ENCODE data around the gene BLTP3B.
"Not testable (repeated sequence)": the region's sequence is repeated elsewhere in the genome, so short reads cannot be mapped to it uniquely, and the experiment has no call there.

The BLTP3B gene, protein sequence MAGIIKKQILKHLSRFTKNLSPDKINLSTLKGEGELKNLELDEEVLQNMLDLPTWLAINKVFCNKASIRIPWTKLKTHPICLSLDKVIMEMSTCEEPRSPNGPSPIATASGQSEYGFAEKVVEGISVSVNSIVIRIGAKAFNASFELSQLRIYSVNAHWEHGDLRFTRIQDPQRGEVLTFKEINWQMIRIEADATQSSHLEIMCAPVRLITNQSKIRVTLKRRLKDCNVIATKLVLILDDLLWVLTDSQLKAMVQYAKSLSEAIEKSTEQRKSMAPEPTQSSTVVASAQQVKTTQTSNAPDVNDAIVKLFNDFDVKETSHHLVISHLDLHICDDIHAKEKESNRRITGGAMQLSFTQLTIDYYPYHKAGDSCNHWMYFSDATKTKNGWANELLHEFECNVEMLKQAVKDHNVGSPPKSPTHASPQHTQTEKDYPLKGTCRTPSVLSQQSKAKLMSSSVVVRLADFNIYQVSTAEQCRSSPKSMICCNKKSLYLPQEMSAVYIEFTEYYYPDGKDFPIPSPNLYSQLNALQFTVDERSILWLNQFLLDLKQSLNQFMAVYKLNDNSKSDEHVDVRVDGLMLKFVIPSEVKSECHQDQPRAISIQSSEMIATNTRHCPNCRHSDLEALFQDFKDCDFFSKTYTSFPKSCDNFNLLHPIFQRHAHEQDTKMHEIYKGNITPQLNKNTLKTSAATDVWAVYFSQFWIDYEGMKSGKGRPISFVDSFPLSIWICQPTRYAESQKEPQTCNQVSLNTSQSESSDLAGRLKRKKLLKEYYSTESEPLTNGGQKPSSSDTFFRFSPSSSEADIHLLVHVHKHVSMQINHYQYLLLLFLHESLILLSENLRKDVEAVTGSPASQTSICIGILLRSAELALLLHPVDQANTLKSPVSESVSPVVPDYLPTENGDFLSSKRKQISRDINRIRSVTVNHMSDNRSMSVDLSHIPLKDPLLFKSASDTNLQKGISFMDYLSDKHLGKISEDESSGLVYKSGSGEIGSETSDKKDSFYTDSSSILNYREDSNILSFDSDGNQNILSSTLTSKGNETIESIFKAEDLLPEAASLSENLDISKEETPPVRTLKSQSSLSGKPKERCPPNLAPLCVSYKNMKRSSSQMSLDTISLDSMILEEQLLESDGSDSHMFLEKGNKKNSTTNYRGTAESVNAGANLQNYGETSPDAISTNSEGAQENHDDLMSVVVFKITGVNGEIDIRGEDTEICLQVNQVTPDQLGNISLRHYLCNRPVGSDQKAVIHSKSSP (N-terminal part only)

DNA sequence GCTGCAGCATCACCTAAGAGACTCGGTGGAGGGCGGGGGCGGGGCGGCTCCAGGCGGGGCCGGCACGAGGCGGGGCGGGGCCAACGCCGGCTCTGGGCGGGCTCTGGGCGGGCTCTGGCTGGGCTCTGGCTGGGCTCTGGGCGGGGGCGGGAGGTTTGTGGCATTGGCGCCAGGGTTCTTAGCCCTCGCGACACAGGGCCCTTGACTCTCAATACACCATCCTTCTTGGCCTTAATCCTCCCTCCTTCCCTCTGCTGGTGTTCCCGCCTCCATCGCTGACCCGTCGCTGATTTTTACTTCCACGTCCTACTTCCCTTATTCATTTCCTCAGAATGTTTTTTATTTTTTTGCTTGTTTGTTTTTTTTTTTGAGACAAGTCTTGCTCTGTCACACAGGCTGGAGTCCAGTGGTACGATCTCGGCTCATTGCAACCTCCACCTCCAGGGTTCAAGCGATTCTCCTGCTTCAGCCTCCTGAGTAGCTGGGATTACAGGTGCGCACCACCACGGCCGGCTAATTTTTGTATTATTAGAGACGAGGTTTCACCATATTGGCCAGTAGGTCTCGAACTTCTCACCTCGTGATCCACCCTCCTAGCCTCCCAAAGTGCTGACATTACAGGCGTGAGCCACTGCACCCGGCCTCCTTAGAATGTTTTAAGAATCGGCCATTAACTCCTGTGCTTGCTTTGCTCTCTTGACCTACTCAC, at the start of gene BLTP3B:
TSS of gene BLTP3B (minus strand) at position 24 of the 709 bp plus-strand sequence. CDS start 239 bp downstream, outside the sequence.
- TF ChIP-seq, protein P1, sequence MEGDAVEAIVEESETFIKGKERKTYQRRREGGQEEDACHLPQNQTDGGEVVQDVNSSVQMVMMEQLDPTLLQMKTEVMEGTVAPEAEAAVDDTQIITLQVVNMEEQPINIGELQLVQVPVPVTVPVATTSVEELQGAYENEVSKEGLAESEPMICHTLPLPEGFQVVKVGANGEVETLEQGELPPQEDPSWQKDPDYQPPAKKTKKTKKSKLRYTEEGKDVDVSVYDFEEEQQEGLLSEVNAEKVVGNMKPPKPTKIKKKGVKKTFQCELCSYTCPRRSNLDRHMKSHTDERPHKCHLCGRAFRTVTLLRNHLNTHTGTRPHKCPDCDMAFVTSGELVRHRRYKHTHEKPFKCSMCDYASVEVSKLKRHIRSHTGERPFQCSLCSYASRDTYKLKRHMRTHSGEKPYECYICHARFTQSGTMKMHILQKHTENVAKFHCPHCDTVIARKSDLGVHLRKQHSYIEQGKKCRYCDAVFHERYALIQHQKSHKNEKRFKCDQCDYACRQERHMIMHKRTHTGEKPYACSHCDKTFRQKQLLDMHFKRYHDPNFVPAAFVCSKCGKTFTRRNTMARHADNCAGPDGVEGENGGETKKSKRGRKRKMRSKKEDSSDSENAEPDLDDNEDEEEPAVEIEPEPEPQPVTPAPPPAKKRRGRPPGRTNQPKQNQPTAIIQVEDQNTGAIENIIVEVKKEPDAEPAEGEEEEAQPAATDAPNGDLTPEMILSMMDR (IDR thresholded peaks at IDR 0.05; ENCODE audit: insufficient read depth, missing control alignments) = no peak

DNA sequence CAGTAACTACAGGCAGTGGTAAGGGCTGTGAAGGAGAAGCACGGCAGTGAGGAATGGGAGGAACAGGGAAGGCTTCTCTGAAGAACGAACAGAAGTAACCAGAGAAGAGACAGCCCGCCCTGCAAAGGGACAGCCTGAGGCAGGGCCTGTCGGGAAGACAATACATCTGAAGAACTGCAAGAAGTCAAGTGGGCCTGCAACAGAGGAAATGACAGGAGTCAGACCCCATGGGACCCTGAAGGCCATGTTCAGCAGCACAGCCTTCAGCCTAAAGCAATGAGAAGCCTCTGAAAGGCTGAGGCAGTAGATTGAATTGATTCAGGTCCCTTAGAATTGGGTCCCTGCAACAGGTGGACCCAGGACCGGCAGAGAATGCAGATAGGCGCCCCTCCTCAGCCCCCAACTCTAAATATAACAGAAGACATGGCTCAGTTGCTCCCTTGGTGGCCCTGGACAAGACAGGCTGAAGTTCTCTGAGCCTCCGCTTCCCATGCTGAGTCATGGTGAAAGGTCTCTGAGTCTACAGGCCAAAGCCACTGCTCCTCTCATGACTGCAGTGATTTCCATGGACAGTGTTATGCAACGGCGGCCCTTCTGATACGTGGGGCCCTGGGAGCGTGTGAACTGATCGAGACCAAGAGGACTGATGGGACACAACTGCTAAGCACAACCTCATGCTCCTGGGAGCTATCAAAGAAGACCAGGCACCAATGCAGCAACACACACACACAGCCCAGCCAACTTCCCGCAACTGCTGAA, 47.1 kb upstream of the BLTP3B start:
- FAIRE-seq = no peak
- TF ChIP-seq, protein P1 (IDR thresholded peaks at IDR 0.05; ENCODE audit: insufficient read depth, missing control alignments) = no peak
- no peak for DNase-seq (ENCODE audit: insufficient read length, low spot score)

More for the DNA sequence above, at the start of gene BLTP3B:
- no peak for FAIRE-seq
- no peak for DNase-seq (ENCODE audit: insufficient read length, low spot score)

DNA sequence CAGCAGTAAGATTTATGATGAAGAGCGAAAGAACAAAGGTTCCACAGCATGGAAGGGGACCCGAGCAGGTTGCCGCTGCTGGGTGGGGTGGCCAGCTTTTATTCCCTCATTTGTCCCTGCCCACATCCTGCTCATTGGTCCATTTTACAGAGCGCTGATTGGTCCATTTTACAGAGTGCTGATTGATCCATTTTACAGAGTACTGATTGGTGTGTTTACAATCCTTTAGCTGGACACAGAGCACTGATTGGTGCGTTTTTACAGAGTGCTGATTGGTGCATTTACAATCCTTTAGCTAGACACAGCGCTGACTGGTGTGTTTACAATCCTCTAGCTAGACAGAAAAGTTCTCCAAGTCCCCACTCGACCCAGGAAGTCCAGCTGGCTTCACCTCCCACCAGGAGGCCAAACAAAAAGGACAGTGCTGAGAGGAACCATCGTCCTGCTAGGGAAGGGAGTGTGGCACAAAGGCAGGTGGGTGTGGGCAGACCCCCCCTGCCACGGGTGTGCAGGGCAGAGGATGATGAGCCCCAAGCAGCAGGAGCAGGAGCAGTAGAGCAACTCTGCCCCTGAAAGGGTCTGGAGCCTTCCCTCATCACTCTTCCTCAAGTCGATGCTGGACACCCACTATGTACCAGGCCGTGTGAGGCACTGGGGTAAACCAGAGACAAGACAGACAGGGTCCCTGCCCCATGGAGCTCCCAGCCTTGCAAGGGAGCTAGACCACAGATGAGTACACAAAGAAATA, 46.4 kb upstream of the BLTP3B start:
- not testable (repeated sequence) for FAIRE-seq; DNase-seq (ENCODE audit: insufficient read length, low spot score)

DNA sequence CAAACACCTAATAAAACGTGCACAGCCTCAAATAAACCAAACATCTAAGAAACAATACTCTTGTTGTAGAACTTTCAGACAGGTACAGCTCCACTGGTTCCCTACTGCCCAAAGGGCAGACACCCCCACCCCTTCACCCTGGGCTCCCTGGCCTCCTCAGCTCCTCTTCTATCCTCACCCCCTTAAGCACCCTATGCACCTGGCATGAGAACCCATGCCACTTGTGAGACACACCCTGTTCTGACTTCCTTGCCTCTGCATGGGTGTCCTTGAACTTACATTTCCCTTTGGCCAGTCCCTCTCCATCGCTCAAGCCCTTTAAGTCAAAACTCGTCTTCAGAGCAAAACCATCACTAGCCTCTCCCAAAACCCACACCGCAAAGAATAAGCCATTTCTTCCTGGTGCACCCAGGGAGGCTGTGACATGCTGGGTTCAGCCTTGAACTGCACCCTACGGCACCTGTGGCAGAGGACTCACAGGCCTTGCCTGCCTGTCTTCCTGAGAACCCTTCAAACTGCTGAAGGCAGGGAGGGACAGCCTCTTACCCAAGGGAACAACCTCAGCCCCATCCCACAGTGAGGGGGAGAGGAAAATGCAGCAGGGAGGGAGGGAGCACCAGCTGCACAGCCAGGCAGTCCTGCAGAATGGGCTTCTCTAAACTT, 45.3 kb upstream of the BLTP3B start:
- no peak for FAIRE-seq
- TF ChIP-seq, protein P1 (IDR thresholded peaks at IDR 0.05; ENCODE audit: insufficient read depth, missing control alignments) = no peak
- no peak for DNase-seq (ENCODE audit: insufficient read length, low spot score)

DNA sequence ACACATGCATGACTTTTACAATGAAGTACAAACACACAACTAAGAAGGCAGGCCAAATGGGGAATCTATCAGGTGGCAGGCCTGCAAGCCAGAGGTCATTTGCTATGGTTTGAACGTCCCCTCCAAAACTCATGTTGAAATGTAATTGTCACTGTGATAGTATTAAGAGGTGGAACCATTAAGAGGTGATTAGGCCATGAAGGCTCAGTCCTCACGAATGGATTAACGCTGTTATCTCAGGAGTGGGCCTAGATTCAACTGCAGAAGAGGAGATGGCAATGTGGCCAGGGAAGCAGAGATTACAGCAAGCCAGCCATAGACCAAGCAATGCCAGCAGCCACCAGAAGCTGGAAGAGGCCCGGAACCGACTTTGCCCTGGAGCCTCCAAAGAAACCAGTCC, 44.4 kb upstream of the BLTP3B start:
- FAIRE-seq (no peak), DNase-seq (ENCODE audit: insufficient read length, low spot score) (no peak)
- TF ChIP-seq, protein P1 (IDR thresholded peaks at IDR 0.05; ENCODE audit: insufficient read depth, missing control alignments) = no peak

DNA sequence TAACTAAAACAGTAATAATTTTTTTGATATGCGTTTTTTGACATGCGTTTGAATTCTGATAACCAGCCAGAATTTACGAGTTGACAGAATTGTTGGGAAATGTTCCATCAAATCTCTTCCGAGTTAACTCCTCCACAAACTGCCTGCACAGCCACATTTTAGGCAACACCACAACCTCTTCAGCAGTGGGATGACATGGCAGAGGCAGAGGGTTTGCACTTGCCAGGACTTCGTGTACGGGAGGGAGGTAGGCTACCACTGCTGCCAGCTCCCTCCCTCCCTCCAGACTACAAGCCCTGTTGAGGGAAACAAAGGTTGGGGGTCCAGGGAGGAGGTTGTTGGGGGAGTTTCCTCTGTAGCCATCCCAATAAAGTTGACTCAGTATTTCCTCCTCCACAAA, 43.4 kb upstream of the BLTP3B start:
- DNase-seq (ENCODE audit: insufficient read length, low spot score) = no peak
- TF ChIP-seq, protein P1 (IDR thresholded peaks at IDR 0.05; ENCODE audit: insufficient read depth, missing control alignments) = no peak
- no peak for FAIRE-seq

Measured in D721Med (cell line).